SJCRH30 (cell line): ENCODE results near the gene PIGQ. TPM values are rescaled to one million over a fixed set of nuclear protein-coding genes. Genes with fewer than 3 reads are reported as not detected.

Experiments used
- DNase-seq, 2 experiments: peaks; one replicate each; pipeline ENCODE4 v3.0.0-alpha.2; 2015 to 2020
- H3K27ac ChIP-seq: fragments of 250-450 bp; sonication (Bioruptor Pico); 2 replicates; pipeline ENCODE4 v1.5.1; 2020; ENCODE audit warnings: mild to moderate bottlenecking, moderate library complexity
- H3K27me3 ChIP-seq: fragments of 250-450 bp; sonication (Bioruptor Pico); 2 replicates; pipeline ENCODE4 v1.5.1; 2020; ENCODE audit warnings: mild to moderate bottlenecking, moderate library complexity
- H3K36me3 ChIP-seq: fragments of 250-450 bp; sonication (Bioruptor Pico); 2 replicates; pipeline ENCODE4 v1.5.1; 2020; ENCODE audit warnings: mild to moderate bottlenecking, moderate library complexity
- H3K4me1 ChIP-seq: fragments of 250-450 bp; sonication (Bioruptor Pico); 2 replicates; pipeline ENCODE4 v1.5.1; 2020; ENCODE audit warnings: mild to moderate bottlenecking, moderate library complexity
- H3K4me3 ChIP-seq: fragments of 250-450 bp; sonication (Bioruptor Pico); 2 replicates; pipeline ENCODE4 v1.5.1; 2020; ENCODE audit warnings: mild to moderate bottlenecking, moderate library complexity
- H3K9me3 ChIP-seq: fragments of 250-450 bp; sonication (Bioruptor Pico); replicated peaks from 2 replicates; pipeline ENCODE4 v1.5.1; 2020; ENCODE audit warnings: mild to moderate bottlenecking, moderate library complexity
- total RNA-seq: library from RNA; depleted of rRNA; stranded (reverse); fragments of >200 nt; shearing (Covaris generic); gene quantifications from 2 replicates; pipeline ENCODE4 v1.2.3, GENCODE V29; 2014

The PIGQ gene
- total RNA-seq, 1 experiment from 2014 or later = 24.4 TPM

GRCh38 chr16:625117-625976, 55.6 kb downstream of the PIGQ start:
- DNase-seq = no peak

GRCh38 chr16:625977-626765, 56.4 kb downstream of the PIGQ start:
- Histone ChIP-seq H3K4me1 (peaks cover 15% of the 10 kb centered on the region), H3K36me3 (no peaks in the 10 kb centered on the region; the same call in 1 of the 2 replicates), H3K27ac (no peak overlapping the region), H3K9me3 (no peaks in the 10 kb centered on the region), H3K4me3 (no peak overlapping the region), H3K27me3 (no peaks in the 10 kb centered on the region)
- no peak for DNase-seq

More at GRCh38 chr16:625117-625976, 55.6 kb downstream of the PIGQ start:
- H3K4me3 ChIP-seq = no peak overlapping the region
- H3K27ac ChIP-seq = no peak overlapping the region
- no peaks in the 10 kb centered on the region for H3K27me3 ChIP-seq
- H3K4me1 ChIP-seq = peaks cover 10% of the 10 kb centered on the region
- no peaks in the 10 kb centered on the region for H3K9me3 ChIP-seq
- H3K36me3 ChIP-seq = no peaks in the 10 kb centered on the region; the same call in 1 of the 2 replicates

- Histone ChIP-seq H3K27me3 (no peaks in the 10 kb centered on the region), H3K36me3 (no peaks in the 10 kb centered on the region; the same call in 1 of the 2 replicates), H3K27ac (no peak overlapping the region), H3K9me3 (no peaks in the 10 kb centered on the region), H3K4me3 (no peak overlapping the region), H3K4me1 (peaks cover 15% of the 10 kb centered on the region)
- no peak for DNase-seq
Observed at GRCh38 chr16:626787-627453, 57.2 kb downstream of the PIGQ start.

GRCh38 chr16:627454-628239, 57.9 kb downstream of the PIGQ start:
- H3K27ac ChIP-seq = no peak overlapping the region
- DNase-seq = peak in 1 of 2 experiments; percentile 37

GRCh38 chr16:628321-629061, 58.7 kb downstream of the PIGQ start:
- no peak for DNase-seq
- no peaks in the 10 kb centered on the region for H3K9me3 ChIP-seq
- peaks cover 15% of the 10 kb centered on the region for H3K4me1 ChIP-seq
- no peak overlapping the region for H3K27ac ChIP-seq
- no peaks in the 10 kb centered on the region for H3K27me3 ChIP-seq
- H3K36me3 ChIP-seq = no peaks in the 10 kb centered on the region; the same call in 1 of the 2 replicates
- no peak overlapping the region for H3K4me3 ChIP-seq

More at GRCh38 chr16:627454-628239, 57.9 kb downstream of the PIGQ start:
- no peaks in the 10 kb centered on the region for H3K27me3 ChIP-seq
- H3K36me3 ChIP-seq = no peaks in the 10 kb centered on the region; the same call in 1 of the 2 replicates
- H3K9me3 ChIP-seq = no peaks in the 10 kb centered on the region
- no peak overlapping the region for H3K4me3 ChIP-seq
- H3K4me1 ChIP-seq = peaks cover 15% of the 10 kb centered on the region

- DNase-seq = peak; percentile 50 to 57
- no peak overlapping the region for H3K27ac ChIP-seq
- H3K4me1 ChIP-seq = peaks cover 15% of the 10 kb centered on the region
- H3K36me3 ChIP-seq = no peaks in the 10 kb centered on the region; the same call in 1 of the 2 replicates
- H3K9me3 ChIP-seq = no peaks in the 10 kb centered on the region
- no peak overlapping the region for H3K4me3 ChIP-seq
- no peaks in the 10 kb centered on the region for H3K27me3 ChIP-seq
Observed at GRCh38 chr16:629185-629832, 59.5 kb downstream of the PIGQ start.

GRCh38 chr16:629833-630248, 60.1 kb downstream of the PIGQ start:
- H3K27me3 ChIP-seq = no peaks in the 10 kb centered on the region
- no peak for DNase-seq
- no peak overlapping the region for H3K27ac ChIP-seq

GRCh38 chr16:630249-630814, 60.6 kb downstream of the PIGQ start:
- Histone ChIP-seq H3K4me1 (peaks cover 15% of the 10 kb centered on the region), H3K36me3 (no peaks in the 10 kb centered on the region; the same call in 1 of the 2 replicates), H3K4me3 (no peak overlapping the region), H3K9me3 (no peaks in the 10 kb centered on the region), H3K27ac (no peak overlapping the region), H3K27me3 (no peaks in the 10 kb centered on the region)
- no peak for DNase-seq

More at GRCh38 chr16:629833-630248, 60.1 kb downstream of the PIGQ start:
- peaks cover 15% of the 10 kb centered on the region for H3K4me1 ChIP-seq
- H3K36me3 ChIP-seq = no peaks in the 10 kb centered on the region; the same call in 1 of the 2 replicates
- no peak overlapping the region for H3K4me3 ChIP-seq
- no peaks in the 10 kb centered on the region for H3K9me3 ChIP-seq

- no peak within 1 kb of the TSS for H3K27ac ChIP-seq
- H3K4me1 ChIP-seq = peaks cover 15% of the 10 kb centered on the region
- no peaks in the 10 kb centered on the region for H3K9me3 ChIP-seq
- H3K27me3 ChIP-seq = no peaks in the 10 kb centered on the region
- DNase-seq = peak in 1 of 2 experiments; percentile 32
- H3K36me3 ChIP-seq = no peaks in the 10 kb centered on the region; the same call in 1 of the 2 replicates
- no peak within 1 kb of the TSS for H3K4me3 ChIP-seq
Observed at GRCh38 chr16:630815-631405, 61.1 kb downstream of the PIGQ start, which contains the start of gene WFIKKN1. Gene WFIKKN1, plus strand, starts transcription at chr16:630985. Its CDS starts 269 bp downstream, at chr16:631254.

- Histone ChIP-seq H3K36me3 (no peaks in the 10 kb centered on the region; the same call in 1 of the 2 replicates), H3K9me3 (no peaks in the 10 kb centered on the region), H3K27me3 (no peaks in the 10 kb centered on the region), H3K4me1 (peaks cover 15% of the 10 kb centered on the region), H3K4me3 (no peak overlapping the region), H3K27ac (no peak overlapping the region)
- no peak for DNase-seq
Observed at GRCh38 chr16:631808-632358, 62.1 kb downstream of the PIGQ start.

- H3K9me3 ChIP-seq = no peaks in the 10 kb centered on the region
- H3K4me3 ChIP-seq = no peak overlapping the region
- no peak overlapping the region for H3K27ac ChIP-seq
- H3K36me3 ChIP-seq = no peaks in the 10 kb centered on the region
- H3K27me3 ChIP-seq = no peaks in the 10 kb centered on the region
- DNase-seq = no peak
- H3K4me1 ChIP-seq = peaks cover 15% of the 10 kb centered on the region
Observed at GRCh38 chr16:632486-633335, 62.9 kb downstream of the PIGQ start.
